Measurements from ENCODE around the gene MARK2.

The MARK2 gene

DNA sequence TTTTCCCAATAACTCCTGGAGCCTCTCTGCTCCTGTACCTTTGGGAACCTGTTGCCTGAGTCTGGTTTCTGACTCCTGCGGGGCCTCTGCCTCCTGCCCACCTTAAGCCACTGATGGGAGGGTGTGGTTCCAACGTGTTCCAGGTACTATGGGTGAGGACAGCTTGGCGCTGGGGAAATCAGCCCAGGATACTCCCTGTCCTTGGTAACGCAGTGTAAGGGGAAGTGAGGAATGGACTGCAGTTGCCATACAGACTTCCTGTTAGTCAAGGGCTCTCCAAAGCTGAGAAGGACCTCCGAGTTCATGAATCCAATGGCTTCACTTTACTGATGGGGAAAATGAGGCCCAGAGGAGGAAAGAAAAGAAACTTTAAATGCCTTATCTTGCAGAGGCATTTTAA is 1.2 kb upstream of the MARK2 start:
- no peak for TF ChIP-seq CTCF (IDR thresholded peaks at IDR 0.05)
- Histone ChIP-seq H3K4me3 (peak overlapping the region in 1 of 2 donors; percentile 77), H3K27me3 (no peaks in the 10 kb centered on the region)

GRCh38 chr11:63838150-63838677 is 696 bp upstream of the MARK2 start:
- no peaks in the 10 kb centered on the region for H3K9me3 ChIP-seq
- no peak for TF ChIP-seq CTCF (IDR thresholded peaks at IDR 0.05)
- no peaks in the 10 kb centered on the region for H3K27me3 ChIP-seq
- H3K27ac ChIP-seq = peak overlapping the region; percentile 77 to 90
- peak overlapping the region; percentile 77 to 95 for H3K4me3 ChIP-seq
- DNase-seq = peak in 1 of 2 donors; percentile 72
- peaks cover 0 to 3% (median 0%) of the 10 kb centered on the region in 3 donors for H3K36me3 ChIP-seq
- H3K4me1 ChIP-seq = peaks cover 0 to 46% (median 33%) of the 10 kb centered on the region in 4 donors
- intact Hi-C loops (cut with DNase I; ENCODE audit: low total_unique reads) = loop anchor here (2.0 to 10.0 kb wide), 3 partner anchors 34 to 317 kb away; partner anchors contain the start of gene ZFTA

More for the DNA sequence above, 1.2 kb upstream of the MARK2 start:
- H3K27ac ChIP-seq = peak overlapping the region; percentile 77 to 90
- H3K4me1 ChIP-seq = peaks cover 0 to 41% (median 30%) of the 10 kb centered on the region in 4 donors
- no peak for DNase-seq
- H3K36me3 ChIP-seq = no peaks in the 10 kb centered on the region
- intact Hi-C loops (cut with DNase I; ENCODE audit: low total_unique reads) = loop anchor here (1.0 to 10.0 kb wide), 4 partner anchors 35 to 317 kb away; partner anchors contain the start of gene ZFTA
- H3K9me3 ChIP-seq = no peaks in the 10 kb centered on the region

- DNase-seq = no peak
- peak overlapping the region; percentile 77 to 95 for H3K4me3 ChIP-seq
- H3K4me1 ChIP-seq = peaks cover 0 to 52% (median 36%) of the 10 kb centered on the region in 4 donors
- H3K9me3 ChIP-seq = no peaks in the 10 kb centered on the region
- intact Hi-C loops (cut with DNase I; ENCODE audit: low total_unique reads) = loop anchor here (2.0 to 10.0 kb wide), 3 partner anchors 33 to 315 kb away; partner anchors contain the start of gene ZFTA
- TF ChIP-seq CTCF (IDR thresholded peaks at IDR 0.05) = no peak
- no peaks in the 10 kb centered on the region for H3K27me3 ChIP-seq
- H3K36me3 ChIP-seq = peaks cover 0 to 9% (median 0%) of the 10 kb centered on the region in 3 donors
- peak overlapping the region; percentile 77 to 90 for H3K27ac ChIP-seq
Measured at GRCh38 chr11:63839508-63840355, 822 bp downstream of the MARK2 start.

GRCh38 chr11:63840356-63841060 is 1.6 kb downstream of the MARK2 start:
- H3K36me3 ChIP-seq = peaks cover 0 to 9% (median 0%) of the 10 kb centered on the region in 3 donors
- peak overlapping the region; percentile 77 to 95 for H3K4me3 ChIP-seq
- no peaks in the 10 kb centered on the region for H3K27me3 ChIP-seq
- DNase-seq = no peak
- TF ChIP-seq CTCF (IDR thresholded peaks at IDR 0.05) = no peak
- H3K27ac ChIP-seq = peak overlapping the region; percentile 77 to 90
- H3K4me1 ChIP-seq = peaks cover 0 to 60% (median 40%) of the 10 kb centered on the region in 4 donors
- intact Hi-C loops (cut with DNase I; ENCODE audit: low total_unique reads) = no loop called here
- H3K9me3 ChIP-seq = no peaks in the 10 kb centered on the region

- peaks cover 0 to 9% (median 0%) of the 10 kb centered on the region in 3 donors for H3K36me3 ChIP-seq
- H3K27me3 ChIP-seq = no peaks in the 10 kb centered on the region
- peaks cover 0 to 65% (median 41%) of the 10 kb centered on the region in 4 donors for H3K4me1 ChIP-seq
- peak overlapping the region; percentile 77 to 95 for H3K4me3 ChIP-seq
- TF ChIP-seq CTCF (IDR thresholded peaks at IDR 0.05) = no peak
- H3K27ac ChIP-seq = peak overlapping the region; percentile 77 to 90
- no peaks in the 10 kb centered on the region for H3K9me3 ChIP-seq
- intact Hi-C loops (cut with DNase I; ENCODE audit: low total_unique reads) = no loop called here
- DNase-seq = no peak
Measured at GRCh38 chr11:63841554-63841953, 2.6 kb downstream of the MARK2 start.

Measured in tibial artery (tissue), 4 donors.